DND-41 (cell line): ENCODE data around the gene HLA-DOA.

Source experiments
- ATAC-seq: fragments of 200-7000 bp; cut with Tn5 transposase; 3 replicates; pipeline ENCODE4 v1.9.1; 2021; ENCODE audit warnings: low read depth; ENCODE audit not compliant: insufficient read depth
- DNase-seq: peaks from one replicate; pipeline ENCODE4 v3.0.0-alpha.2; 2020
- H2AFZ ChIP-seq: 2 replicates; pipeline ENCODE4 v1.6.0; 2012; ENCODE audit warnings: low read depth, low read length
- H3K27ac ChIP-seq: 2 replicates; pipeline ENCODE4 v1.5.1; 2012; ENCODE audit warnings: low read length, inconsistent platforms
- H3K27me3 ChIP-seq: fragments of 200-600 bp; sonication (generic); 2 replicates; pipeline ENCODE4 v1.6.0; 2012; ENCODE audit warnings: low read length, mild to moderate bottlenecking, inconsistent platforms; ENCODE audit not compliant: insufficient read depth, poor library complexity
- H3K36me3 ChIP-seq: 2 replicates; pipeline ENCODE4 v1.5.1; 2012; ENCODE audit warnings: low read length, inconsistent platforms; ENCODE audit not compliant: insufficient read depth
- H3K4me1 ChIP-seq: 2 replicates; pipeline ENCODE4 v1.5.1; 2012; ENCODE audit warnings: mild to moderate bottlenecking, low read length; ENCODE audit not compliant: insufficient read depth
- H3K4me2 ChIP-seq: 2 replicates; pipeline ENCODE4 v1.6.0; 2012; ENCODE audit warnings: mild to moderate bottlenecking, moderate library complexity, low read length, inconsistent platforms; ENCODE audit not compliant: insufficient read depth
- H3K4me3 ChIP-seq, 2 experiments: fragments of 200-600 bp in 1 of 2; shearing (Covaris generic) in 1 of 2; 2 replicates each; pipeline ENCODE4 v1.5.1; 2012 to 2016; ENCODE audit warnings: inconsistent platforms in 2 of 2, low read length in 2 of 2, mild to moderate bottlenecking in 2 of 2, low read depth in 1 of 2, moderate library complexity in 1 of 2
- H3K79me2 ChIP-seq: 2 replicates; pipeline ENCODE4 v1.6.0; 2012; ENCODE audit warnings: low read length, inconsistent platforms; ENCODE audit not compliant: insufficient read depth
- H3K9ac ChIP-seq: 2 replicates; pipeline ENCODE4 v1.6.0; 2012; ENCODE audit warnings: low read depth, mild to moderate bottlenecking, inconsistent platforms, low read length, moderate library complexity
- H3K9me3 ChIP-seq: 2 replicates; pipeline ENCODE4 v1.5.1; 2012; ENCODE audit warnings: low read length, moderate library complexity, mild to moderate bottlenecking, inconsistent platforms; ENCODE audit not compliant: insufficient read depth, severe bottlenecking
- H4K20me1 ChIP-seq: 2 replicates; pipeline ENCODE4 v1.6.0; 2012; ENCODE audit warnings: low read length; ENCODE audit not compliant: insufficient read depth
- EZH2 ChIP-seq: IDR thresholded peaks from 3 replicates; pipeline ENCODE4 v1.6.1; 2012; ENCODE audit warnings: borderline replicate concordance, low read depth, mild to moderate bottlenecking, moderate library complexity, low read length, inconsistent platforms; ENCODE audit not compliant: severe bottlenecking
- TF ChIP-seq, protein P1 (sequence below): IDR thresholded peaks from 2 replicates; pipeline ENCODE4 v1.5.1; 2012; ENCODE audit warnings: borderline replicate concordance, low read length, moderate library complexity, mild to moderate bottlenecking; ENCODE audit not compliant: poor library complexity, severe bottlenecking; ENCODE audit errors: extremely low read depth

The HLA-DOA gene

GRCh38 chr6:33008944-33009861 is at the start of gene HLA-DOA:
TSS of gene HLA-DOA (minus strand) at chr6:33009591.
- no peak for TF ChIP-seq EZH2
- TF ChIP-seq, protein P1, sequence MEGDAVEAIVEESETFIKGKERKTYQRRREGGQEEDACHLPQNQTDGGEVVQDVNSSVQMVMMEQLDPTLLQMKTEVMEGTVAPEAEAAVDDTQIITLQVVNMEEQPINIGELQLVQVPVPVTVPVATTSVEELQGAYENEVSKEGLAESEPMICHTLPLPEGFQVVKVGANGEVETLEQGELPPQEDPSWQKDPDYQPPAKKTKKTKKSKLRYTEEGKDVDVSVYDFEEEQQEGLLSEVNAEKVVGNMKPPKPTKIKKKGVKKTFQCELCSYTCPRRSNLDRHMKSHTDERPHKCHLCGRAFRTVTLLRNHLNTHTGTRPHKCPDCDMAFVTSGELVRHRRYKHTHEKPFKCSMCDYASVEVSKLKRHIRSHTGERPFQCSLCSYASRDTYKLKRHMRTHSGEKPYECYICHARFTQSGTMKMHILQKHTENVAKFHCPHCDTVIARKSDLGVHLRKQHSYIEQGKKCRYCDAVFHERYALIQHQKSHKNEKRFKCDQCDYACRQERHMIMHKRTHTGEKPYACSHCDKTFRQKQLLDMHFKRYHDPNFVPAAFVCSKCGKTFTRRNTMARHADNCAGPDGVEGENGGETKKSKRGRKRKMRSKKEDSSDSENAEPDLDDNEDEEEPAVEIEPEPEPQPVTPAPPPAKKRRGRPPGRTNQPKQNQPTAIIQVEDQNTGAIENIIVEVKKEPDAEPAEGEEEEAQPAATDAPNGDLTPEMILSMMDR = no peak
- Histone ChIP-seq H3K4me1 (no peaks in the 10 kb centered on the region), H3K4me2 (no peak within 1 kb of the TSS), H2AFZ (no peak within 1 kb of the TSS), H3K4me3 (no peak within 1 kb of the TSS), H3K9me3 (no peaks in the 10 kb centered on the region), H3K27ac (no peak within 1 kb of the TSS), H3K27me3 (peaks cover 30% of the 10 kb centered on the region), H4K20me1 (no peaks in the 10 kb centered on the region), H3K9ac (no peak within 1 kb of the TSS), H3K36me3 (no peaks in the 10 kb centered on the region), H3K79me2 (no peaks in the 10 kb centered on the region)
- peak; percentile 12 for DNase-seq
- ATAC-seq = peak; percentile 62

GRCh38 chr6:33057222-33058150 is 48.1 kb upstream of the HLA-DOA start:
- Histone ChIP-seq H3K4me3 (no peak overlapping the region), H4K20me1 (no peaks in the 10 kb centered on the region), H2AFZ (no peak overlapping the region), H3K27me3 (peaks cover 6% of the 10 kb centered on the region), H3K27ac (no peak overlapping the region), H3K9ac (no peak overlapping the region), H3K79me2 (no peaks in the 10 kb centered on the region), H3K4me1 (no peaks in the 10 kb centered on the region), H3K9me3 (no peaks in the 10 kb centered on the region), H3K4me2 (no peak overlapping the region), H3K36me3 (no peaks in the 10 kb centered on the region)
- ATAC-seq (no peak), DNase-seq (no peak)
- TF ChIP-seq, protein P1 = no peak
- TF ChIP-seq EZH2 = no peak

GRCh38 chr6:33053230-33053629 is 43.8 kb upstream of the HLA-DOA start:
- Histone ChIP-seq H3K27ac (no peak overlapping the region), H3K9me3 (no peaks in the 10 kb centered on the region), H3K36me3 (no peaks in the 10 kb centered on the region), H3K4me2 (no peak overlapping the region), H3K4me3 (no peak overlapping the region), H3K4me1 (no peaks in the 10 kb centered on the region), H4K20me1 (no peaks in the 10 kb centered on the region), H3K9ac (no peak overlapping the region), H3K27me3 (peaks cover 11% of the 10 kb centered on the region), H3K79me2 (no peaks in the 10 kb centered on the region), H2AFZ (no peak overlapping the region)
- no peak for ATAC-seq
- no peak for DNase-seq
- TF ChIP-seq, protein P1 = no peak
- TF ChIP-seq EZH2 = no peak
